Ovary (tissue), 3 donors: Measurements from ENCODE around the gene STMN3.

ENCODE experiments used
- EP300 ChIP-seq: sonication (generic); formaldehyde crosslinking; IDR thresholded peaks from one replicate; pipeline ENCODE4 v1.6.1; 2017; ENCODE audit warnings: antibody characterized with exemption
- TF ChIP-seq, protein P1 (sequence below), 3 donors: fragments of 450-650 bp in 2 of 3; fragments of 200-600 bp in 1 of 3; IDR thresholded peaks; one replicate each; pipeline versions ENCODE4 v1.5.1 to v1.8.0; 2016 to 2022; ENCODE audit warnings: antibody characterized with exemption in 3 of 3, mild to moderate bottlenecking in 1 of 3
- donor health status: DM: no; HTN: no; CAD: no.

DNA sequence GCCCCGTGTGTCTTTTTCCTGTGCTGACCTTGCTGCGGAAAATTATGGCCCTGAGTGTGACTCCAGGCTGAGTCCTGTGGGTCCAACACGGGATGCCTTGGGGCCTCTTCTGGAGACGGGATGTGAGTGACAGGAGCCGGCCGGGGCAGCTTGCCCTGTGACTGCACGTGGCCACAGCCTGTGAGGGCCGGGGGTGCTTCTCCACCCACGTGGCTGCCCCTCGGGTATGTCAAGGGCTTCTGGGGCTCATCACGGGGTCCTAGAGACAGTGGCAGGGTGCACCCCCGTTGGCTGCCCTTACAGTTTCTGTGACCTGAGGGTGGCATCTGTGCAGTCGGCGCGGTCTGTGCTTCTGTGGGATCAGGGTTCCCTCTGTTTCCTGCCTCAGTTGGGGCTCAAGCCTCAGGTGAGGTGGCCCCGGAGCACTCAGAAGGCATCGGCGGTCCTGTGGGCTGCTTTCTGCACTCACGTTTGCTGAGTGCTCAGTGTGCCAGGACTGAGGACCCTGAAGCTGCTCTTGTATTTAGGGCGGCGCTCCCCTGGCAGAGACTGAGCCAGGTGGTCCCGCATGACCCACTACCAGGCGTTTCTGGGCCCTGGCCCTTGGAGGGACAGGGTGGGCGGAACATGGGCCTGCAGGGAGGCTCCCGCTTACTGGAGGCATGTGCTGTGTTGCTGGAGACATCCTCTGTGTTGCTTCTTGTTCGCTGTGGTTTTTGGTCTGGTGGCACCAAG, 10.3 kb upstream of the STMN3 start:
- TF ChIP-seq, protein P1, sequence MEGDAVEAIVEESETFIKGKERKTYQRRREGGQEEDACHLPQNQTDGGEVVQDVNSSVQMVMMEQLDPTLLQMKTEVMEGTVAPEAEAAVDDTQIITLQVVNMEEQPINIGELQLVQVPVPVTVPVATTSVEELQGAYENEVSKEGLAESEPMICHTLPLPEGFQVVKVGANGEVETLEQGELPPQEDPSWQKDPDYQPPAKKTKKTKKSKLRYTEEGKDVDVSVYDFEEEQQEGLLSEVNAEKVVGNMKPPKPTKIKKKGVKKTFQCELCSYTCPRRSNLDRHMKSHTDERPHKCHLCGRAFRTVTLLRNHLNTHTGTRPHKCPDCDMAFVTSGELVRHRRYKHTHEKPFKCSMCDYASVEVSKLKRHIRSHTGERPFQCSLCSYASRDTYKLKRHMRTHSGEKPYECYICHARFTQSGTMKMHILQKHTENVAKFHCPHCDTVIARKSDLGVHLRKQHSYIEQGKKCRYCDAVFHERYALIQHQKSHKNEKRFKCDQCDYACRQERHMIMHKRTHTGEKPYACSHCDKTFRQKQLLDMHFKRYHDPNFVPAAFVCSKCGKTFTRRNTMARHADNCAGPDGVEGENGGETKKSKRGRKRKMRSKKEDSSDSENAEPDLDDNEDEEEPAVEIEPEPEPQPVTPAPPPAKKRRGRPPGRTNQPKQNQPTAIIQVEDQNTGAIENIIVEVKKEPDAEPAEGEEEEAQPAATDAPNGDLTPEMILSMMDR (IDR thresholded peaks at IDR 0.05), result no peak
- no peak for TF ChIP-seq EP300
